Body of pancreas (tissue), 4 donors: Measurements from ENCODE around the gene EHMT1. TPM values are rescaled to one million over a fixed set of nuclear protein-coding genes. Genes with fewer than 3 reads are reported as not detected.

Source experiments
- ATAC-seq: fragments of 150-250 bp; one replicate; pipeline ENCODE4 v1.9.1; 2016
- DNase-seq, 4 donors: peaks; one replicate each; pipeline ENCODE4 v3.0.0-alpha.2; 2019
- H3K27ac ChIP-seq, 4 donors: fragments of 200-600 bp; sonication (generic); 1 replicate in 3 of 4; 2 replicates in 1 of 4; pipeline versions ENCODE4 v1.5.1 to v1.6.1; 2016 to 2019; ENCODE audit warnings: mild to moderate bottlenecking in 1 of 4, mixed read lengths in 1 of 4, moderate library complexity in 1 of 4
- H3K27me3 ChIP-seq, 2 donors: fragments of 200-600 bp; sonication (generic); one replicate each; pipeline ENCODE4 v1.6.0; 2016; ENCODE audit warnings: mild to moderate bottlenecking in 1 of 2
- H3K36me3 ChIP-seq, 2 donors: fragments of 200-600 bp; sonication (generic); replicated peaks in 1 of 2; 2 replicates each; pipeline ENCODE4 v1.5.1; 2016; ENCODE audit warnings: low read depth in 2 of 2; ENCODE audit not compliant: insufficient read depth in 1 of 2
- H3K4me1 ChIP-seq: fragments of 200-600 bp; sonication (generic); one replicate; pipeline ENCODE4 v1.6.0; 2016
- H3K4me3 ChIP-seq, 2 donors: fragments of 200-600 bp; sonication (generic); 1 replicate in 1 of 2; 2 replicates in 1 of 2; pipeline ENCODE4 v1.5.1; 2016 to 2019
- H3K9me3 ChIP-seq, 3 donors: fragments of 200-600 bp; sonication (generic); 1 replicate in 2 of 3; 2 replicates in 1 of 3; pipeline ENCODE4 v1.5.1; 2016
- POLR2A ChIP-seq, 3 donors: fragments of 450-650 bp; IDR thresholded peaks; one replicate each; pipeline ENCODE4 v1.6.1; 2016; ENCODE audit warnings: antibody characterized with exemption in 3 of 3, mild to moderate bottlenecking in 2 of 3
- WGBS, 2 donors: methylation state at CpG; one replicate each; pipeline ENCODE4 v1.1.5; 2017; 5-methylcytosine and 5-hydroxymethylcytosine counted together
- intact Hi-C: fragments of 100-400 bp; cut with DNase I; formaldehyde crosslinking; loops from one replicate; pipeline ENCODE4 v1.15.1; 2023
- total RNA-seq, 2 donors: library from RNA; depleted of rRNA; stranded (reverse); fragments of >200 nt; gene quantifications; one replicate each; pipeline ENCODE4 v1.1.0, GENCODE V29; 2016
- TF ChIP-seq, protein P1 (sequence below), 7 experiments: fragments of 450-650 bp in 4 of 7; fragments of 200-600 bp in 3 of 7; sonication (generic) in 3 of 7; IDR thresholded peaks; one replicate each; pipeline ENCODE4 v1.5.1; 2016 to 2019; ENCODE audit warnings: antibody characterized with exemption in 7 of 7

The EHMT1 gene
- total RNA-seq, 2 donors from 2014 or later = 41.0 to 65.9 TPM

DNA sequence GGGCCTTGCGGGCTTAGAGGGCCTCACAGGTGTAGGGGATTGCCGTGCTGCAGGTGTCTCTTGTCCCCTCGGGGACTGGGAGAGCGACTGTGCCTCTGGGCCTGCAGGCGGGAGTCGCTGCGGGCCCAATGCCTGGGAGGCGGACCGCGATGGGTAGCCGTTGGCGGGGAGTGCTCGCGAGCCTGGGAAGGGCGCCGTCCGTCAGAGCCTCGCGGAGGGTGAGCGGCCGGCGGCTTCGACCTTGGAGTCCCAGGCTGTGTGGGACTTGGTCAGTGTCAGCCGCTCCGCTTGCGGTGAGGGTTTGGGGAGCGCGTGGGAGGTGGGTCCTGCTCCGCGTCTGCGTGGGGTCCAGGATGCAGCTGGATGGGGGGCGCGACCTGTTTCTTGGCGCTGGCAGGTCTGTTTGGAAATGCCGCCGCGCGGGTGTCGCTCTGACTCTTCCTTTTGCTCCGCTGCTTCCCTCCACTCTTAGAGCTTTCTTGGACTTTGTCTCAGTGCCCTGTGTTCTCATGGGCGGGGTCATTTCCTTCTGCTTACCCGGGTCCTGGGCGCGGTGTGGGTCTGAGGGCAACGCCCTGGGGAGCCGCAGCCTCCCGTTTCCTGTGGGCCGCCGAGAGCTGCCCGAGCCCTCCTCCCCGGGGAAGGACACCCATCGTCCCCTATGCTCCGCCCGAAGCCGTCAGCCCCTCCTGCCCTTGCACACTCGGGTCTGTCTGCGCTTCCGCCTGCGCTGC lies 169.9 kb downstream of the EHMT1 start:
- no peak for DNase-seq
- TF ChIP-seq, protein P1, sequence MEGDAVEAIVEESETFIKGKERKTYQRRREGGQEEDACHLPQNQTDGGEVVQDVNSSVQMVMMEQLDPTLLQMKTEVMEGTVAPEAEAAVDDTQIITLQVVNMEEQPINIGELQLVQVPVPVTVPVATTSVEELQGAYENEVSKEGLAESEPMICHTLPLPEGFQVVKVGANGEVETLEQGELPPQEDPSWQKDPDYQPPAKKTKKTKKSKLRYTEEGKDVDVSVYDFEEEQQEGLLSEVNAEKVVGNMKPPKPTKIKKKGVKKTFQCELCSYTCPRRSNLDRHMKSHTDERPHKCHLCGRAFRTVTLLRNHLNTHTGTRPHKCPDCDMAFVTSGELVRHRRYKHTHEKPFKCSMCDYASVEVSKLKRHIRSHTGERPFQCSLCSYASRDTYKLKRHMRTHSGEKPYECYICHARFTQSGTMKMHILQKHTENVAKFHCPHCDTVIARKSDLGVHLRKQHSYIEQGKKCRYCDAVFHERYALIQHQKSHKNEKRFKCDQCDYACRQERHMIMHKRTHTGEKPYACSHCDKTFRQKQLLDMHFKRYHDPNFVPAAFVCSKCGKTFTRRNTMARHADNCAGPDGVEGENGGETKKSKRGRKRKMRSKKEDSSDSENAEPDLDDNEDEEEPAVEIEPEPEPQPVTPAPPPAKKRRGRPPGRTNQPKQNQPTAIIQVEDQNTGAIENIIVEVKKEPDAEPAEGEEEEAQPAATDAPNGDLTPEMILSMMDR (IDR thresholded peaks at IDR 0.05) = no peak
- no peak for TF ChIP-seq POLR2A (IDR thresholded peaks at IDR 0.05)
- H3K27ac ChIP-seq = no peak overlapping the region
- 94 to 95% methylated on average over 48 to 54 of the region's 59 CpGs for WGBS, 2 donors
- H3K9me3 ChIP-seq = no peaks in the 10 kb centered on the region
- no peaks in the 10 kb centered on the region for H3K27me3 ChIP-seq
- H3K4me1 ChIP-seq = no peaks in the 10 kb centered on the region
- no peak overlapping the region for H3K4me3 ChIP-seq
- peaks cover 0 to 9% of the 10 kb centered on the region in 2 donors for H3K36me3 ChIP-seq
- ATAC-seq = no peak
- intact Hi-C loops = no loop called here

DNA sequence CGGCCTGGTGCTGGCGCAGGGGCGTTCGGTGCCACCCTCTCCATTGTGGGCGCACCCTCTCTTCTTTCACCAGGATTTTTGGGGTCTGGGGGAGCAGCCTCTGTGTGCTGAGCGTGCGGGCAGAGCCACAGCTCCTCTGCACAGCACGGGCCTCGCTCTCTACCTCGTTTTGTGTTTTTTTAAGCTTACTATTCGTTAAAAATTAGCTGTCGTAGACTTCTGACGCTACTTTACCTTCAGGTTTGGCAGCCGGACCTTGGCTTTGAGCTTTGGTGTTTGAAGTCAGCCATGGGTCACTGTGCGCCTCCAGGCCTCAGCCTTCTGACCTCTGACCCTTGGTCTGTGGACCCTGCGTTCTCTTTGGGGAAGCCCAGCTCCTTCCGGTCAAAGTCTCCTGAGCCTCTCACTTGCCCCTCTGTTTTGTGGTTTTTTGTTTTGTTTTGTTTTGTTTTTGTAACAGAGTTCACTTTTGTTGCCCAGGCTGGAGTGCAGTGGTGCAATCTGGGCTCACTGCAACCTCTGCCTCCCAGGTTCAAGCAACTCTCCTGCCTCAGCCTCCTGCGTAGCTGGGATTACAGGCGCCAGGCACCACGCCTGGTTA lies 170.6 kb downstream of the EHMT1 start:
- Histone ChIP-seq H3K27me3 (no peaks in the 10 kb centered on the region), H3K36me3 (peaks cover 0 to 7% of the 10 kb centered on the region in 2 donors), H3K9me3 (no peaks in the 10 kb centered on the region), H3K4me1 (peaks cover 3% of the 10 kb centered on the region), H3K4me3 (no peak overlapping the region), H3K27ac (no peak overlapping the region)
- no peak for DNase-seq
- ATAC-seq = no peak
- TF ChIP-seq POLR2A (IDR thresholded peaks at IDR 0.05) = no peak
- TF ChIP-seq, protein P1 (IDR thresholded peaks at IDR 0.05) = no peak
- WGBS, 2 donors = 91 to 97% methylated on average over 20 of the region's 20 CpGs
- intact Hi-C loops = no loop called here

DNA sequence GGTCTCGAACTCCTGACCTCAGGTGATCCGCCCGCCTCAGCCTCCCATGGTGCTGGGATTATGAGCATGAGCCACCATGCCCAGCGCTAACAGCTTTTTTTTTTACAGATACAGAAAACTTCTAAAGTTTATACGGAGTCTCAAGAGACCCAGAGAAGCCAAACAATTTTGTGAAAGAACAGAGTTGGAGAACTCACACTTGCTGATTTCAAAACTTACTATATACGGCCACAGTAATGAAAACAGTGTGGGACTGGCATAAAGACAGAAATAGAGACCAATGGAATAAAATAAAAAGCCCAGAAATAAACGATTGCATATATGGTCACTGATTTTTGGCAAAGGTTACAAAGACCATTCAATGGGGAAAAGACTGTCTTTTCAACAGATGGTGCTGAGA lies 173.1 kb downstream of the EHMT1 start:
- DNase-seq (no peak), ATAC-seq (no peak)
- no peak for TF ChIP-seq POLR2A (IDR thresholded peaks at IDR 0.05)
- TF ChIP-seq, protein P1 (IDR thresholded peaks at IDR 0.05) = no peak
- intact Hi-C loops = no loop called here
- Histone ChIP-seq H3K4me3 (no peak overlapping the region), H3K4me1 (peaks cover 15% of the 10 kb centered on the region), H3K36me3 (peaks cover 0 to 7% of the 10 kb centered on the region in 2 donors), H3K27ac (no peak overlapping the region), H3K9me3 (no peaks in the 10 kb centered on the region), H3K27me3 (no peaks in the 10 kb centered on the region)
- 93 to 97% methylated on average over 7 of the region's 7 CpGs for WGBS, 2 donors

DNA sequence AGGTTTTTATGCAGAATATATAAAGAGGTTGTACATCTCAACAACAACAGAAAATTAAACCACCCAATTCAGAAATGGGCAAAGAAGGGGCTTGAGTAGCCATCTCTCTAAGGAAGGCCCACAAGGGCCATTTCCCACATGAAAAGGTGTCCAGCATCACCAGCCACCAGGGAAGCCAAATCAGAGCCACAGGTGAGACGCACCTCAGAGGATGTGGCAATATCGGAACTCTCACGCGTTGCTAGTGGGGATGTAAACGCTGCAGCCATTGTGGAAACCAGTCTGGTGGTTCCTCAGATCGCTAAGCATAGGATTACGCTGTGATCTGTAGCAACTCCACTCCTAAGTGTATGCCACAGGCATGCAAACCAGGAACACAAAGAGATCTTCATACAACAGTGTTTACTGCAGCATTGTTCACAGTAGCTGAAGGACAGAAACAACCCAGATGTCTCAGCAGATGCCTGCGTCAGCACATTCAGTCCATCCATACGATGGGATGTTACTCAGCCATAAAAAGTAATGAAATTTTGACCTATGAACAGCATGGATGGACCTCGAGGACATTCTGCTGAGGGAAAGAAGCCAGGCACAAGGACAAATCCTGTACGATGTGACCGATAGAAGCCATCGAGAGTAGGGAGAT lies 174.5 kb downstream of the EHMT1 start:
- DNase-seq (no peak), ATAC-seq (no peak)
- peaks cover 28% of the 10 kb centered on the region for H3K4me1 ChIP-seq
- WGBS, 2 donors = 88 to 89% methylated on average over 13 of the region's 13 CpGs
- peaks cover 0 to 4% of the 10 kb centered on the region in 2 donors for H3K36me3 ChIP-seq
- H3K9me3 ChIP-seq = no peaks in the 10 kb centered on the region
- H3K27ac ChIP-seq = no peak overlapping the region
- no peaks in the 10 kb centered on the region for H3K27me3 ChIP-seq
- H3K4me3 ChIP-seq = no peak overlapping the region
- intact Hi-C loops = no loop called here
- TF ChIP-seq, protein P1 (IDR thresholded peaks at IDR 0.05) = no peak
- no peak for TF ChIP-seq POLR2A (IDR thresholded peaks at IDR 0.05)
